ENCODE measurements around the gene NAIF1. TPM values are rescaled to one million over a fixed set of nuclear protein-coding genes. Genes with fewer than 3 reads are reported as not detected.

The NAIF1 gene
- total RNA-seq, 1 experiment from 2014 or later, result 8.5 TPM

- no TSS peak for BruUV-seq (replicated peaks)
- no peak overlapping the region for H3K4me3 ChIP-seq (ENCODE audit: low read depth, low read length)
- no peaks in the 10 kb centered on the region for H3K36me3 ChIP-seq (ENCODE audit: control insufficient read depth, insufficient read depth, low read length)
- H3K27ac Mint-ChIP-seq (ENCODE audit: unreplicated experiment), result peak overlapping the region; percentile 65
- intact Hi-C loops (cut with micrococcal nuclease; ENCODE audit: unreplicated experiment), result no loop called here
- ChIA-PET POLR2A (no interaction called here), CTCF (no interaction called here)
- H3K27me3 ChIP-seq (replicated peaks; ENCODE audit: control insufficient read depth, insufficient read depth, low read length), result no peaks in the 10 kb centered on the region
- TF ChIP-seq CTCF (IDR thresholded peaks at IDR 0.05; ENCODE audit: insufficient read depth in 1 of 2, low read depth in 1 of 2, low read length in 1 of 2, severe bottlenecking in 1 of 2, unreplicated experiment in 1 of 2), result no peak
- peaks cover 14% of the 10 kb centered on the region for H3K4me1 Mint-ChIP-seq (ENCODE audit: low read depth, unreplicated experiment)
- peak in 1 of 2 experiments; percentile 43 for DNase-seq
- H3K9me3 Mint-ChIP-seq (ENCODE audit: unreplicated experiment), result no peaks in the 10 kb centered on the region
- H3K4me1 ChIP-seq, result peaks cover 10% of the 10 kb centered on the region
- H3K36me3 Mint-ChIP-seq (ENCODE audit: insufficient read depth, unreplicated experiment), result no peaks in the 10 kb centered on the region
- H3K9me3 ChIP-seq, result no peaks in the 10 kb centered on the region
- no peaks in the 10 kb centered on the region for H3K27me3 Mint-ChIP-seq (ENCODE audit: insufficient read depth, unreplicated experiment)
- H3K4me3 Mint-ChIP-seq (ENCODE audit: unreplicated experiment), result peak overlapping the region; percentile 3
These were observed 17.3 kb downstream of the NAIF1 start for GRCh38 chr9:128049843-128050242.

GRCh38 chr9:128048663-128049062 lies 18.5 kb downstream of the NAIF1 start:
- Histone ChIP-seq H3K27me3 (replicated peaks; ENCODE audit: control insufficient read depth, insufficient read depth, low read length) (no peaks in the 10 kb centered on the region), H3K4me1 (peaks cover 13% of the 10 kb centered on the region), H3K9me3 (no peaks in the 10 kb centered on the region), H3K36me3 (ENCODE audit: control insufficient read depth, insufficient read depth, low read length) (no peaks in the 10 kb centered on the region), H3K4me3 (ENCODE audit: low read depth, low read length) (no peak overlapping the region)
- Mint-ChIP-seq H3K4me3 (ENCODE audit: unreplicated experiment) (no peak overlapping the region), H3K27me3 (ENCODE audit: insufficient read depth, unreplicated experiment) (no peaks in the 10 kb centered on the region), H3K27ac (ENCODE audit: unreplicated experiment) (no peak overlapping the region), H3K36me3 (ENCODE audit: insufficient read depth, unreplicated experiment) (no peaks in the 10 kb centered on the region), H3K9me3 (ENCODE audit: unreplicated experiment) (no peaks in the 10 kb centered on the region), H3K4me1 (ENCODE audit: low read depth, unreplicated experiment) (peaks cover 10% of the 10 kb centered on the region)
- BruUV-seq (replicated peaks), result no TSS peak
- ChIA-PET CTCF (interaction anchor here (0.7 kb wide), 1 partner anchor 32 kb away, joined by 3 read pairs; no protein-coding TSS in a partner anchor), POLR2A (no interaction called here)
- no peak for TF ChIP-seq CTCF (IDR thresholded peaks at IDR 0.05; ENCODE audit: insufficient read depth in 1 of 2, low read depth in 1 of 2, low read length in 1 of 2, severe bottlenecking in 1 of 2, unreplicated experiment in 1 of 2)
- intact Hi-C loops (cut with micrococcal nuclease; ENCODE audit: unreplicated experiment), result no loop called here
- DNase-seq, result no peak

- Histone ChIP-seq H3K27me3 (replicated peaks; ENCODE audit: control insufficient read depth, insufficient read depth, low read length) (no peaks in the 10 kb centered on the region), H3K36me3 (ENCODE audit: control insufficient read depth, insufficient read depth, low read length) (no peaks in the 10 kb centered on the region), H3K4me3 (ENCODE audit: low read depth, low read length) (no peak overlapping the region), H3K9me3 (no peaks in the 10 kb centered on the region), H3K4me1 (peaks cover 20% of the 10 kb centered on the region)
- no peak overlapping the region for H3K27ac Mint-ChIP-seq (ENCODE audit: unreplicated experiment)
- ChIA-PET CTCF (interaction anchor here (1.1 kb wide), 1 partner anchor 93 kb away, joined by 3 read pairs; no protein-coding TSS in a partner anchor), POLR2A (no interaction called here)
- H3K36me3 Mint-ChIP-seq (ENCODE audit: insufficient read depth, unreplicated experiment), result no peaks in the 10 kb centered on the region
- intact Hi-C loops (cut with micrococcal nuclease; ENCODE audit: unreplicated experiment), result no loop called here
- H3K27me3 Mint-ChIP-seq (ENCODE audit: insufficient read depth, unreplicated experiment), result no peaks in the 10 kb centered on the region
- H3K9me3 Mint-ChIP-seq (ENCODE audit: unreplicated experiment), result no peaks in the 10 kb centered on the region
- no peak for DNase-seq
- H3K4me3 Mint-ChIP-seq (ENCODE audit: unreplicated experiment), result no peak overlapping the region
- no peak for TF ChIP-seq CTCF (IDR thresholded peaks at IDR 0.05; ENCODE audit: insufficient read depth in 1 of 2, low read depth in 1 of 2, low read length in 1 of 2, severe bottlenecking in 1 of 2, unreplicated experiment in 1 of 2)
- peaks cover 15% of the 10 kb centered on the region for H3K4me1 Mint-ChIP-seq (ENCODE audit: low read depth, unreplicated experiment)
- BruUV-seq (replicated peaks), result no TSS peak
These were observed 19.9 kb downstream of the NAIF1 start for GRCh38 chr9:128047231-128047630.

All from Caco-2 (cell line).